Measurements from ENCODE around the gene DENND1A. TPM values are rescaled to one million over a fixed set of nuclear protein-coding genes. Genes with fewer than 3 reads are reported as not detected.

The DENND1A gene
- total RNA-seq, 1 experiment from 2014 or later: 29.7 TPM

DNA sequence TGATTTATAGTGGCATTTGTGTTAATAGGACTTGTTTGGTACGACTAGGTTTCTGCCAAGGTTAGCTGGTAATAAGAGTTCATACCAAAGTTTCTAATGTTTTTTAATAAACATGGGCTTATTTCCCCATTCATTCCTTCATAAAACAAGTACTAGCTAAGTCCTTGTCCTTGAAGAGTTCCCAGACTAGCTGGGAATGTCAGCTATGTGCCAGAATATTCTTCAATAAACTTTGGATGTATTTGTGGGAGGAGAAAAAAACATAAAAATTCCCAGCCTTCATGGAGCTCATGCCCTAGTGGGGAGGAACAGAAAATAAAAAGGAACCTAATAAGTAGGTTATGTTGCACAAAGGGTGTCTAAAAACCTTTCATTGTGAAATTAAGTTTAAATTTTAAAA lies 176.9 kb downstream of the DENND1A start:
- Histone ChIP-seq H2AFZ (ENCODE audit: low read length) (no peak overlapping the region), H3K9ac (ENCODE audit: low read length) (no peak overlapping the region), H3K4me1 (ENCODE audit: insufficient read depth, low read length) (no peaks in the 10 kb centered on the region), H3K9me2 (replicated peaks; ENCODE audit: low read length) (no peaks in the 10 kb centered on the region), H3K4me3 (ENCODE audit: low read length) (no peak overlapping the region), H3F3A (ENCODE audit: low read length, unreplicated experiment) (no peaks in the 10 kb centered on the region), H4K20me1 (ENCODE audit: low read length) (no peaks in the 10 kb centered on the region), H3K27ac (ENCODE audit: low read length) (no peak overlapping the region), H3K9me3 (ENCODE audit: low read length) (no peaks in the 10 kb centered on the region), H3K36me3 (ENCODE audit: low read depth, low read length) (no peaks in the 10 kb centered on the region), H3K79me2 (ENCODE audit: low read length) (no peaks in the 10 kb centered on the region), H3K4me2 (ENCODE audit: low read length) (no peak overlapping the region), H3K27me3 (ENCODE audit: low read length) (no peaks in the 10 kb centered on the region)
- TF ChIP-seq EZH2phosphoT487 (IDR thresholded peaks at IDR 0.05; ENCODE audit: borderline replicate concordance, low read length) (no peak), EZH2 (IDR thresholded peaks at IDR 0.05; ENCODE audit: low read length, unreplicated experiment) (no peak)
- TF ChIP-seq, protein P1, sequence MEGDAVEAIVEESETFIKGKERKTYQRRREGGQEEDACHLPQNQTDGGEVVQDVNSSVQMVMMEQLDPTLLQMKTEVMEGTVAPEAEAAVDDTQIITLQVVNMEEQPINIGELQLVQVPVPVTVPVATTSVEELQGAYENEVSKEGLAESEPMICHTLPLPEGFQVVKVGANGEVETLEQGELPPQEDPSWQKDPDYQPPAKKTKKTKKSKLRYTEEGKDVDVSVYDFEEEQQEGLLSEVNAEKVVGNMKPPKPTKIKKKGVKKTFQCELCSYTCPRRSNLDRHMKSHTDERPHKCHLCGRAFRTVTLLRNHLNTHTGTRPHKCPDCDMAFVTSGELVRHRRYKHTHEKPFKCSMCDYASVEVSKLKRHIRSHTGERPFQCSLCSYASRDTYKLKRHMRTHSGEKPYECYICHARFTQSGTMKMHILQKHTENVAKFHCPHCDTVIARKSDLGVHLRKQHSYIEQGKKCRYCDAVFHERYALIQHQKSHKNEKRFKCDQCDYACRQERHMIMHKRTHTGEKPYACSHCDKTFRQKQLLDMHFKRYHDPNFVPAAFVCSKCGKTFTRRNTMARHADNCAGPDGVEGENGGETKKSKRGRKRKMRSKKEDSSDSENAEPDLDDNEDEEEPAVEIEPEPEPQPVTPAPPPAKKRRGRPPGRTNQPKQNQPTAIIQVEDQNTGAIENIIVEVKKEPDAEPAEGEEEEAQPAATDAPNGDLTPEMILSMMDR (conservative IDR thresholded peaks at IDR 0.05; ENCODE audit: low read depth, low read length): no peak
- no TSS peak for BruUV-seq (replicated peaks)
- intact Hi-C loops (cut with micrococcal nuclease): no loop called here
- ATAC-seq (no peak), DNase-seq (no peak)
- POLR2A ChIA-PET (ENCODE audit: unreplicated experiment): interaction anchor here (0.7 kb wide), 1 partner anchor 119 kb away, joined by 5 read pairs; no protein-coding TSS in a partner anchor
- CTCF ChIA-PET: no interaction called here

DNA sequence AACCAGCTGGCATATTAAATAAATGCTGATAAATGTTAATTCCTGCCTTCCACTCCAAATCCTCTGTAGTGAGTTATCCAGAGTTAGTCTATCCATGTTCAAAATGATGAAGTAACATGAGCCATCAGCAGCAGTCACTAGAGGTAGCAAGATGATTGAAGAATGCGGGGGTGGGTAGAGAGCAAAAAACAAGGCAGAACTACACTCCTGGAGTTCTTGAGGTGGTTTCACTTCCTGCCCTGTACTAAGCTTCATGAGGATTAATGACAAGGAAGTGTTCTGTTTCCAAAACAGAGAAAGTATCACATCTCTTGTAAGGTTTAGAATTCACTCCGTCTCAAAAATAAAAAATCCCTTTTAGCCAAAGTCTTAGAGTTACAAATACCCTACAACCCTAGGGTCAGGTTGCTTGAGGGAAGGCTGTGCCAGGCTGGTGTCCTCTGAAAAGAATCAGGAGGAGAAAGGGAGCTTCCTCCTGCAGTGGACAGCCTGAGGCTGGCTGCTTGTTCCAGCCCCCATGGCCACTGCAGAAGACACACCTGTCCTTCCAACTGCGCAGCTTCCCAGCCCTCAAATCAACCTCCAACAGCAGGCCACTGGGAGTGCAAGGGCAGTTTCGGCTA lies 180.2 kb downstream of the DENND1A start:
- Histone ChIP-seq H2AFZ (ENCODE audit: low read length) (no peak overlapping the region), H3K79me2 (ENCODE audit: low read length) (no peaks in the 10 kb centered on the region), H3F3A (ENCODE audit: low read length, unreplicated experiment) (no peaks in the 10 kb centered on the region), H3K36me3 (ENCODE audit: low read depth, low read length) (no peaks in the 10 kb centered on the region), H3K4me3 (ENCODE audit: low read length) (no peak overlapping the region), H3K27me3 (ENCODE audit: low read length) (no peaks in the 10 kb centered on the region), H4K20me1 (ENCODE audit: low read length) (no peaks in the 10 kb centered on the region), H3K4me2 (ENCODE audit: low read length) (no peak overlapping the region), H3K9ac (ENCODE audit: low read length) (no peak overlapping the region), H3K27ac (ENCODE audit: low read length) (no peak overlapping the region), H3K4me1 (ENCODE audit: insufficient read depth, low read length) (no peaks in the 10 kb centered on the region), H3K9me3 (ENCODE audit: low read length) (no peaks in the 10 kb centered on the region), H3K9me2 (replicated peaks; ENCODE audit: low read length) (no peaks in the 10 kb centered on the region)
- TF ChIP-seq EZH2phosphoT487 (IDR thresholded peaks at IDR 0.05; ENCODE audit: borderline replicate concordance, low read length) (no peak), EZH2 (IDR thresholded peaks at IDR 0.05; ENCODE audit: low read length, unreplicated experiment) (no peak)
- TF ChIP-seq, protein P1 (conservative IDR thresholded peaks at IDR 0.05; ENCODE audit: low read depth, low read length): no peak
- BruUV-seq (replicated peaks): no TSS peak
- ChIA-PET CTCF (no interaction called here), POLR2A (ENCODE audit: unreplicated experiment) (no interaction called here)
- no peak for ATAC-seq
- DNase-seq: no peak
- intact Hi-C loops (cut with micrococcal nuclease): no loop called here

DNA sequence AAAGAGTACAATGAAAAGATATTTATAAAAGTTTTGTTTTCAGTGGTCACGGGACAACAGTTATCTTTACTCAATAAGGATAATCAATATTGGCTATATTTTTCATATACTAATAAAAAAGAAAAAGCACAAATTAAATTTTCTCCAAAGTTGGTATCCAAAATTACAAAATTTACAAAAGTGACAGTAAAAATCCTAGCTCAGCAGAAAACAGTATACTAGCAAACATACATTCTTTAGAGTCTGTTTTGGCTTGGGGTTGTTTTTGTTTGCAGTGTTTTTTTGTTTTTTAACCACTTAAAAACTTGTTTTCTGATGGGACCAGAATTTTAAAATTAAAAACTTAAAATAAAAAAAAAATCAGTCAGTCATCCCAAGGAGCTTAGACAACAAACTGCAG lies 183.2 kb downstream of the DENND1A start:
- H3K9me2 ChIP-seq (replicated peaks; ENCODE audit: low read length): no peaks in the 10 kb centered on the region
- H3K4me1 ChIP-seq (ENCODE audit: insufficient read depth, low read length): no peaks in the 10 kb centered on the region
- H2AFZ ChIP-seq (ENCODE audit: low read length): no peak overlapping the region
- no peak overlapping the region for H3K9ac ChIP-seq (ENCODE audit: low read length)
- H3K36me3 ChIP-seq (ENCODE audit: low read depth, low read length): no peaks in the 10 kb centered on the region
- H3K27ac ChIP-seq (ENCODE audit: low read length): no peak overlapping the region
- H3F3A ChIP-seq (ENCODE audit: low read length, unreplicated experiment): no peaks in the 10 kb centered on the region
- no peaks in the 10 kb centered on the region for H3K9me3 ChIP-seq (ENCODE audit: low read length)
- BruUV-seq (replicated peaks): no TSS peak
- H3K79me2 ChIP-seq (ENCODE audit: low read length): no peaks in the 10 kb centered on the region
- ChIA-PET CTCF (no interaction called here), POLR2A (ENCODE audit: unreplicated experiment) (no interaction called here)
- no peaks in the 10 kb centered on the region for H3K27me3 ChIP-seq (ENCODE audit: low read length)
- DNase-seq: no peak
- H3K4me3 ChIP-seq (ENCODE audit: low read length): no peak overlapping the region
- H3K4me2 ChIP-seq (ENCODE audit: low read length): no peak overlapping the region
- no peak for TF ChIP-seq EZH2 (IDR thresholded peaks at IDR 0.05; ENCODE audit: low read length, unreplicated experiment)
- TF ChIP-seq, protein P1 (conservative IDR thresholded peaks at IDR 0.05; ENCODE audit: low read depth, low read length): no peak
- TF ChIP-seq EZH2phosphoT487 (IDR thresholded peaks at IDR 0.05; ENCODE audit: borderline replicate concordance, low read length): no peak
- intact Hi-C loops (cut with micrococcal nuclease): no loop called here
- no peak for ATAC-seq
- H4K20me1 ChIP-seq (ENCODE audit: low read length): no peaks in the 10 kb centered on the region

Measured in PC-3 (cell line).